PC-9 (cell line): ENCODE results near the gene MUSTN1. TPM values are rescaled to one million over a fixed set of nuclear protein-coding genes. Genes with fewer than 3 reads are reported as not detected.

Source experiments
- BruUV-seq: library from RNA; stranded (reverse); fragments of 400-500 nt; replicated peaks from 2 replicates; lab custom pipeline; 2021; lab: Mats Ljungman, UMichigan
- CTCF ChIA-PET: fragments of 300-600 bp; sonication (Branson Sonifier 250); formaldehyde crosslinking; loops from one replicate; lab custom pipeline; 2022; ENCODE audit warnings: antibody characterized with exemption; lab: Charles Lee
- POLR2A ChIA-PET: fragments of 300-600 bp; sonication (Branson Sonifier 250); formaldehyde crosslinking; loops from one replicate; lab custom pipeline; 2022; ENCODE audit warnings: antibody characterized with exemption; ENCODE audit not compliant: unreplicated experiment; lab: Charles Lee
- DNase-seq, 2 experiments: peaks; one replicate each; pipeline versions ENCODE4 v3.0.0 to v3.0.0-alpha.2; 2015 to 2022; ENCODE audit warnings: mixed read lengths in 1 of 2
- H2AFZ ChIP-seq: fragments of 200-600 bp; sonication (generic); 2 replicates; pipeline ENCODE4 v1.8.1; 2017; ENCODE audit warnings: antibody characterized with exemption
- H3F3A ChIP-seq: fragments of 200-600 bp; sonication (generic); 2 replicates; pipeline ENCODE4 v1.8.1; 2017; ENCODE audit warnings: antibody characterized with exemption, mild to moderate bottlenecking, low read depth; ENCODE audit not compliant: insufficient read depth
- H3K27ac ChIP-seq: fragments of 200-600 bp; sonication (generic); 2 replicates; pipeline ENCODE4 v1.6.1; 2016; ENCODE audit warnings: mixed run types
- H3K27me3 ChIP-seq: fragments of 200-600 bp; sonication (generic); 2 replicates; pipeline ENCODE4 v1.6.1; 2016; ENCODE audit warnings: low read depth, mixed run types; ENCODE audit not compliant: insufficient read depth
- H3K36me3 ChIP-seq: fragments of 200-600 bp; sonication (generic); 2 replicates; pipeline ENCODE4 v1.6.1; 2016; ENCODE audit warnings: low read depth, mixed run types
- H3K4me1 ChIP-seq: fragments of 200-600 bp; sonication (generic); replicated peaks from 2 replicates; pipeline ENCODE4 v1.6.1; 2016; ENCODE audit warnings: mixed run types; ENCODE audit not compliant: insufficient read depth
- H3K4me2 ChIP-seq: fragments of 200-600 bp; sonication (generic); 2 replicates; pipeline ENCODE4 v1.6.1; 2017; ENCODE audit warnings: mixed run types
- H3K4me3 ChIP-seq: fragments of 200-600 bp; sonication (generic); 2 replicates; pipeline ENCODE4 v1.6.1; 2016; ENCODE audit warnings: mixed run types
- H3K79me2 ChIP-seq: fragments of 200-600 bp; sonication (generic); 2 replicates; pipeline ENCODE4 v1.6.1; 2017; ENCODE audit warnings: low read depth, mixed run types
- H3K9me2 ChIP-seq: fragments of 200-600 bp; sonication (generic); 2 replicates; pipeline ENCODE4 v1.8.1; 2017; ENCODE audit warnings: mild to moderate bottlenecking; ENCODE audit not compliant: insufficient read depth
- H3K9me3 ChIP-seq: fragments of 200-600 bp; sonication (generic); 2 replicates; pipeline ENCODE4 v1.8.1; 2016; ENCODE audit warnings: low read depth; ENCODE audit not compliant: insufficient read depth
- H4K20me1 ChIP-seq: fragments of 200-600 bp; sonication (generic); 2 replicates; pipeline ENCODE4 v1.8.1; 2017; ENCODE audit not compliant: insufficient read depth
- CTCF ChIP-seq: fragments of 200-600 bp; sonication (generic); conservative IDR thresholded peaks from 2 replicates; pipeline ENCODE4 v1.6.1; 2017; ENCODE audit warnings: mixed run types, antibody characterized with exemption, mild to moderate bottlenecking, moderate library complexity
- EZH2 ChIP-seq: fragments of 200-600 bp; sonication (generic); IDR thresholded peaks from 2 replicates; pipeline ENCODE4 v1.8.0; 2017; ENCODE audit warnings: antibody characterized with exemption, low read depth
- intact Hi-C: fragments of 100-400 bp; cut with micrococcal nuclease; formaldehyde crosslinking; loops from one replicate; pipeline ENCODE4 v1.10.0; 2022; ENCODE audit not compliant: unreplicated experiment
- microRNA-seq: library from miRNA; unstranded; fragments of <30 nt; microRNA quantifications from one replicate; pipeline ENCODE4 v1.2.0, GENCODE V29; 2021; ENCODE audit warnings: borderline number of aligned reads, borderline replicate concordance
- total RNA-seq: library from RNA; stranded (reverse); gene quantifications from 2 replicates; pipeline ENCODE4 v1.2.3, GENCODE V29; 2021

The MUSTN1 gene
- total RNA-seq, 1 experiment from 2014 or later: not detected

- ChIA-PET CTCF (no interaction called here), POLR2A (no interaction called here)
- H3K27me3 ChIP-seq: peaks cover 49% of the 10 kb centered on the region
- no peak overlapping the region for H3K4me3 ChIP-seq
- H3K4me1 ChIP-seq: no peaks in the 10 kb centered on the region
- no peak overlapping the region for H2AFZ ChIP-seq
- H3K27ac ChIP-seq: no peak overlapping the region
- no peaks in the 10 kb centered on the region for H3K79me2 ChIP-seq
- BruUV-seq: no TSS peak
- TF ChIP-seq EZH2 (no peak), CTCF (no peak)
- H3K9me2 ChIP-seq: no peaks in the 10 kb centered on the region
- DNase-seq: no peak
- no peaks in the 10 kb centered on the region for H3K36me3 ChIP-seq
- H3K9me3 ChIP-seq: no peaks in the 10 kb centered on the region
- H3F3A ChIP-seq: no peaks in the 10 kb centered on the region
- intact Hi-C loops: no loop called here
- no peaks in the 10 kb centered on the region for H4K20me1 ChIP-seq
- H3K4me2 ChIP-seq: no peak overlapping the region
Observed at GRCh38 chr3:52784021-52784621, 50.7 kb downstream of the MUSTN1 start.

GRCh38 chr3:52783211-52783555 lies 51.6 kb downstream of the MUSTN1 start:
- no peaks in the 10 kb centered on the region for H3K9me2 ChIP-seq
- no peak overlapping the region for H3K27ac ChIP-seq
- no peak overlapping the region for H2AFZ ChIP-seq
- intact Hi-C loops: no loop called here
- H3K36me3 ChIP-seq: no peaks in the 10 kb centered on the region
- no TSS peak for BruUV-seq
- H4K20me1 ChIP-seq: no peaks in the 10 kb centered on the region
- no peaks in the 10 kb centered on the region for H3K79me2 ChIP-seq
- H3F3A ChIP-seq: no peaks in the 10 kb centered on the region
- H3K4me3 ChIP-seq: no peak overlapping the region
- ChIA-PET POLR2A (no interaction called here), CTCF (no interaction called here)
- peaks cover 49% of the 10 kb centered on the region for H3K27me3 ChIP-seq
- DNase-seq: no peak
- no peaks in the 10 kb centered on the region for H3K4me1 ChIP-seq
- no peaks in the 10 kb centered on the region for H3K9me3 ChIP-seq
- TF ChIP-seq CTCF: no peak
- TF ChIP-seq EZH2: no peak
- H3K4me2 ChIP-seq: no peak overlapping the region

Small RNA genes within 50 kb of the gene (microRNA-seq; reads per million reads assigned to microRNA genes)
- not detected for gene MIR8064

Other genes with a start within 250 kb of the MUSTN1 start
- gene PBRM1, start 149.1 kb downstream of the MUSTN1 start, total RNA-seq: 35.2 and 42.8 TPM in 2 replicates
- 82.3 and 91.2 TPM in 2 replicates for gene GNL3, start 149.0 kb downstream of the MUSTN1 start, total RNA-seq
- 42.1 and 48.6 TPM in 2 replicates for gene GLT8D1, start 129.2 kb downstream of the MUSTN1 start, total RNA-seq
- gene SPCS1, start 128.9 kb downstream of the MUSTN1 start, total RNA-seq: 91.9 and 104 TPM in 2 replicates
- gene NEK4, start 64.1 kb downstream of the MUSTN1 start, total RNA-seq: 26.3 and 36.5 TPM in 2 replicates
- not detected in 2 replicates for gene ITIH1, start 57.4 kb downstream of the MUSTN1 start, total RNA-seq
- gene ITIH3, start 40.2 kb downstream of the MUSTN1 start, total RNA-seq: not detected in 2 replicates
- 2.5 and 3.2 TPM in 2 replicates for gene ITIH4, start 4.3 kb downstream of the MUSTN1 start, total RNA-seq
- gene STIMATE, start 62.5 kb upstream of the MUSTN1 start, total RNA-seq: 16.8 and 19.7 TPM in 2 replicates
- 14.3 and 15.2 TPM in 2 replicates for gene SFMBT1, start 211.1 kb upstream of the MUSTN1 start, total RNA-seq